NCI-H2227 (cell line): Measurements from ENCODE around the gene BRAF.
"Not testable (repeated sequence)": the region's sequence is repeated elsewhere in the genome, so short reads cannot be mapped to it uniquely, and the experiment has no call there.

Experiments
- DNase-seq: peaks from one replicate; lab custom pipeline; 2025; ENCODE audit not compliant: unreplicated experiment; lab: John Stamatoyannopoulos, UW

BRAF gene

GRCh38 chr7:140920745-140921144, 4.0 kb downstream of the BRAF start:
- DNase-seq = no peak

- DNase-seq = no peak
These were observed 6.5 kb downstream of the BRAF start for GRCh38 chr7:140918236-140918635.

GRCh38 chr7:140917258-140917657, 7.5 kb downstream of the BRAF start:
- no peak for DNase-seq

GRCh38 chr7:140915935-140916555, 8.7 kb downstream of the BRAF start:
- DNase-seq = no peak

DNA sequence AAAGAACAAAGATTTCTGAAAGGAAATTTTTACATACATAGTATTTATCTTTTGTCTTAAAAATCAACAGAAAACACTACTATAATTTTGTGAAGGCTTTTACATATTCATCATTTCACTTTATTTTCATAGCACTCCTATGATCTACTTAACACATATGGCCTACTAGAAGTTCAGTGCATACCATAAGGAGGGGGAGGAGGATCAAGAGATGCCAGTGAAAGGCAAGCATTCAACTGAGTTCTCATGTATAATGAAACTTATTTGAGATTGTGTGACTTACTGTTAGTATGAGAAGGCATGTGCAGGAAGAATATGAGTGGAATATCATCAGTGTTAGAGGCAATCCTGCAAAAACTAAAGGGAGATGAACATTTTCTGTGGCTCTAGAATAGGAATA, 10.6 kb downstream of the BRAF start:
- DNase-seq = no peak

- not testable (repeated sequence) for DNase-seq
These were observed 11.2 kb downstream of the BRAF start for GRCh38 chr7:140913596-140913928.

- DNase-seq = no peak
These were observed 13.0 kb downstream of the BRAF start for GRCh38 chr7:140911746-140912145.

DNA sequence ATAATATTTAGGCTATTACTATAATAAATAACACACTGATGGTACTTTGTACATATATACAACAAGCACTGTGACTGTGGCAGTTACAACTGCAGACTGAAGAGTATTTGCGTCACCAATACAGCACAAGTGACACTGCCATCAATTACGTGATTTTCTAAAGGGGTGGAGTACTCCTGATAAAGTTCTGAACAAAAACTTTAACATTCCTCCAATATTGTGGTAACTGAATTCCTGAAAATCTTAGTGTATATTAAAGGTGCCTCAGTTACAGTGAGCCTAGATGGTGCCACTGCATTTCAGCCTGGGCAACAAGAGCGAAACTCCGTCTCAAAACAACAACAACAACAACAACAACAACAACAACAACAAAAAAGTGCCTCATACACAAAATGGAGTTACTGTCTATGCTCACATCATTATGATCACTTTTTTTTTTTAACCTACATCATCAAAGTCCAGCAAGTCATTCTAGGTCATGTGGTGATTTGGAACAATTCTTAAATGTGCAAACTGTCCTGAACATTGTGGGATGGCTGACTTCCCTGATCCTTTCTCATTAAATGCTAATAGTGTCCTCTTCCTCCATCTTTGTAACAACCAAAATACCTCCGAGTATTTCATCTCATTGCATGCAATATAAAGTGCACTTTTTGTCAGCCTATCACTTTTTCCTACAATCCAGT, 15.1 kb downstream of the BRAF start:
- DNase-seq = no peak

DNA sequence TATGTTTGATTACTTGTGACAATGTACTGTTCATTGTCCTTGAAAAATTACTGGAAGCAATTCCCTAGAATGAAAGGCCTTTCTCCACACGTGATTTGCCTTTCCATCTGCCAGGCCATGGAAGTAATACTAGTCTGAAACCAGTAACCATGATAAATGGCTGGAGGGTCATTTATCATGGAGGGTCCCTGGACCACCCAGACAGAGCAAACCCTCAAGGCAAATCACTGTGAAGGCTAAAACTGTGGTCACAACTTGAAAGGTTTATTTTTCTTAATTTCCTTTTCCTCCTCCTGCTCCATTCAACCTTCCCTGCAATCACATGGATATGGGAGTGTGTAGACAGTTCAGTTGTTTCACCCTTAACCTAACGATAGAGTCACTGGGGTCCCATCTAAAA, 16.4 kb downstream of the BRAF start:
- DNase-seq = no peak

GRCh38 chr7:140903741-140904480, 20.8 kb downstream of the BRAF start:
- DNase-seq = no peak

DNA sequence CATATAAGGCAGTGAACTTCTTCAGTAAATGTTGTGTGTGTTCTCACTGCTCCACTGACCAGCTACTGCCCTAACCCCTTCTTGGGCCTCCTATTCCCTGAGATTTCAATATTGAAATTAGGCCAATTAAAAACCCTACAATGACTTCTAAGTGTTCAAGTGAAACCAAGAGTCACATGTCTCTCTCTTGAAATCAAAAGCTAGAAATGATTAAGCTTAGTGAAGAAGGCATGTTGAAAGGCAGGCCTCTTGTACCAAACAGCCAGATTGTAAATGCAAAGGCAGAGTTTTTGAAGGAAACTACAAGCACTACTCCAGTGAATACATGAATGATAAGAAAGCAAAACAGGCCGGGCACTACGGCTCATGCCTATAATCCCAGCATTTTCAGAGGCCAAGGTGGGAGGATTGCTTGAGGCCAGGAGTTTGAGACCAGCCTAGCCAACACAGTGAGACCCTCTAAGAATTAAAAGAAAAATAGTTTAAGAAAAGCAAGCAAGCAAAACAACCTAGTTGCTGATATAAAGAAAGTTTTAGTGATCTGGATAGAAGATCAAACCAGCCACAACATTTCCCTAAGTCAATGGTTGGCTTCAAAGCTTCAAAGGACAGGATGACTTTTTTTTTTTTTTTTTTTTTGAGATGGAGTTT, 22.3 kb downstream of the BRAF start:
- DNase-seq = no peak

DNA sequence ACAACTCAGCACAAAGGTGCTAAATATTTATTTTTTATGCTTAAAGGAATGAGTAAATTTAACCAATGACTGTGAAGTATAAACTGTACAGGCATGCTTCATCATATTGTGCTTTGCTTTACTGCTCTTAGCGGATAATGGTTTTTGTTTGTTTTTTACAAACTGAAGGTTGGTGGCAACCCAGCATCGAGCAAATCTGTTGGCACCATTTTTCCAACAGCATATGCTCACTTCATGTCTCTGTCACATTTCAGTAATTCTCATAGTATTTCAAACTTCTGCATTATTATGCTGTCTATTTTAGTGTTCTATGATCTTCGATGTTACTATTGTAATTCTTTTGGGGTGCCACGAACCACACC, 22.8 kb downstream of the BRAF start:
- no peak for DNase-seq

- DNase-seq = peak; percentile 61
These were observed 24.8 kb downstream of the BRAF start for GRCh38 chr7:140899883-140900282.

DNA sequence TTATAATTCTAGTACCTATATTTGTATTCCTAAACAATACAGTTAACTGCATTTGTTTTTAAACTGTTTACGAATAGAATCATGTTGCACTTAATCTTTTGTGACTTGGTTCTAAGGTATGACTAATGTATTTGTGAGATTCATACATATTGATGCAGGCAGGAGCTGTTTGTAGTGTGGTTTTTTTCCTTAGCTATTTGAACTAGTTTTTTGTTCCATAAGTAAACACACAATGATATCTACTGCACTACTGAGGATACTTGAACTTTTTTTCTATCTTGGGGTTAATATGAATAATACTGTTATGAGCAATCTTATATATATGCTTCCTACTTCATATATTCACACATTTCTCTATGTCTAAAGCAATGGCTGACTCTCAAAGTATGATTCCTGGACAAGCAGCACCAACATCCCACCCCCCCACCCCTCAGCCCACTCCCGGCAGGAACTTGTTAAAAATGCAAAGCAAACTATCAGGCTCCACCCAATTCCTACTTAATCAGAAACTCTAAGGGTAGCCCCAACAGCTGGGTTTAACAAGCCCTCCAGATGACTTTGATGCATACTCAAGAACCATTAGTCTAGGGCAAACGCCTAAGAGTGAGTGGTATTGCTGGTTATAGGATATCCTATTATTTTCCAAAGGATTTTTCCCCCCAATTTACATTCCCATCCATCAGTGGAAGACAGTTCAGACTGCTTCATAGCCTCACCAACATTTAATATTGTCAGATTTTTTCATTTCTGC, 25.8 kb downstream of the BRAF start:
- no peak for DNase-seq

DNA sequence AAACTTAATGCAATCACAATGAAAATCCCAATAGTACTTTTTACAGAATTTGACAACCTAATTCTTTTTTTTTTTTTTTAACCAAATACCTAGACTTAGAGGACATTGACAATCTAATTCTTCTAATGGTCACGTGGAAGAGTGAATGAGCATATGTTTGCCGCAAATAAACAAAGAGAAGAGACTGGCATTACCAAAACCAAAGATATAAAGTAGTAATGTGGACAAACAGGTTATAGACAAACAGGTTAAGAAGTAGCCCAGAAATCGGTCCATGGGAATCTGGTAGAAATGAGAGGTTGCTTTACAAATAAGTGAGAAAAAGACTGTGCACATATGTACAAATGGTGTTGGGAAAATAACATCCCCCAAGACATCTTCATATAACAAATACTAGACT, 27.7 kb downstream of the BRAF start:
- no peak for DNase-seq

- DNase-seq = no peak
These were observed 35.1 kb downstream of the BRAF start for GRCh38 chr7:140889645-140890044.

DNA sequence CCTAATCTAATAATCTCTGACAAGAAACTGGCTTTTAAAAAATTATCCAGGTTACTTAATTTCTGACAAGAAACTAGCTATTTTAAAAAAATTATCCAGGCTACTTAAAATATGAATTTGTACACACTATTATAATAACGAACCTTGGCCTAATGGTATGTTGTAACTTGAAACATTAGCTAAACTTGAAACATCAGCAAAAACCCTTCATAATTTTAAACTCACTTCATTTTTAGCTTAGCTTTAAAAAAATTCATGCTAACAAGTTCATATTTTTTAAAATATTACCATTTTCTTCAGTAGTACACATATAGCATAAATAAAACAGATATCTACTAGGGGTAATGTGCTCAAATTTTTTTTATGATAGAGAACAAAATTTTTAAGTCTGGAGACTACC, 35.6 kb downstream of the BRAF start:
- no peak for DNase-seq

DNA sequence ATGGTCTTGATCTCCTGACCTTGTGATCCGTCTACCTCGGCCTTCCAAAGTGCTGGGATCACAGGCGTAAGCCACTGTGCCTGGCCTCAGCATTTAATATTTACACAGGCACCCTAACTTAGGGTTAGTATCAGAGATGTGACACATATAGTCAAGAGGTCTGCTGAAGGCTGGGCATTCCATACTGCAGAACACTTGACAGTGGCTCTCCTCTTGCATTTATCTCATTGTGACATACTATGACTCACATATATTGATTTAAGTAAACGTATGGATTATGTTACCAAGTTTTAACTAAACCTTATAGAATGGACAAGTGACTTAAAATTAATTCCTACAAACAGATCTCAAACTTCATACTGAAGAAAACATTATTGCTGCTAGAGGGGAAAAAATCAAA, 36.6 kb downstream of the BRAF start:
- no peak for DNase-seq

DNA sequence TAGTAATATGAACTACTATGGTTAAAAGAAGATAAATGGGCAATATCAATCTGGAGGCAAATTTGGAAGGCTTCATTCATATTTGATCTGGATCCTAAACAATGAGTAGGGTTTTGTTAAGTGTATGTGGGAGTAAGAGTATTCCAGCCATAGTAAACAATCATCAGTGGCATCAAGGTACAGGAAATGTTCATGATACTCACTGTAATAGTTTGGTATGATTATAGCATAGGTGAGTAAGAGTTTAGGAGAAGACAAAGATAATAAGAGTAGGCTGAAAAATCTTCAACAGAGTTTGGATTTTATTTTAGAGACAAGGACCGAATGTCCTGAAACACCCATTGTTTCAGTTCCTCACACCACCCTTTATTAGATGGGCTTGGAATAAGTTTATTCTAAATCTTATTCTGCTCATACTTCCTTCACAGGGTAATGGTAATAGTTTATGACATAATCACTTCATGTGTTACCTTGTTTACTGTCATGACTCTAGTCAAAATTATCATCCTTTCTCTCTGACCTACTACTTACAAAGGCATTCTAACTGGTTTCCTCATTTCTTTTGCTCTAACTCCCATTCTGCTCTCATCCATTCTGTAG, 38.9 kb downstream of the BRAF start:
- no peak for DNase-seq

DNA sequence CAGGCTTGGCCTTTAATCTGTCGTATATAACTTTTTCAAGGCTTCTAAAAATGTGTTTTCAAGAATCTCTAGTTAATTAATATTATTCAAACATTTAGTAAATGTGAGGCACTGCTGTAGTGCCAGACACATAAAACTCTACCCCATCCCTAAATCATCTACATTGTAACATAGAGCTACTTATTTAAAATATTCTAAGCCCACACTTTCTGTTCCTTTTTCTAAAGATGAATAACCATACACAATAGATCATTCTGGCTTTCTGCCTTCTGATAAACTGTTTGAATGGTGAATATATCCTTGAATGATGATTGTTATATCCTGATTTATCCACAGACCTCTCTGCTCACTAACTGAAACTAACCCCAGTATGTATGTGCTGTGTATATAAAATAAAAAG, 41.4 kb downstream of the BRAF start:
- no peak for DNase-seq

DNA sequence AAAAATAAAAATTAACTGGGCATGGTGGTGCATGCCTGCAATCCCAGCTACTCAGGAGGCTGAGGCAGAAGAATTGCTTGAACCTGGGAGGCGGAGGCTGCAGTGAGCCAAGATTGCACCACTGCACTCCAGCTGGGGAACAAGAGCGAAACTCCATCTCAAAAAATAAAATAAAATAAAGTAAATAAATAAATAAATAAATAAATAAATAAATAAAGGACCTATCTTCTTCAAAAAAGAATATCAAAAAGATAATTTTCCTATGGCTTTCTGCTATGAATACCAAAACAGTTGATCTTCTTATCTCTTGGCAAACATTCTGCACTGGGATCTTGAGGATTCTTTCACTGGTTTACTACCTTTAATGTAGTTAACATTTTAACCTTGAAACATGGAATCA, 41.9 kb downstream of the BRAF start:
- not testable (repeated sequence) for DNase-seq
